A673 (cell line): ENCODE data around the gene FKBP1A. TPM values are rescaled to one million over a fixed set of nuclear protein-coding genes. Genes with fewer than 3 reads are reported as not detected.

Experiments
- BruUV-seq: library from RNA; stranded (reverse); fragments of 400-500 nt; replicated peaks from 2 replicates; lab custom pipeline; 2021; lab: Mats Ljungman, UMichigan
- CTCF ChIA-PET: fragments of 300-600 bp; sonication (Branson Sonifier 250); formaldehyde crosslinking; loops from one replicate; lab custom pipeline; 2022; ENCODE audit warnings: antibody characterized with exemption; lab: Charles Lee
- POLR2A ChIA-PET: fragments of 300-600 bp; sonication (Branson Sonifier 250); formaldehyde crosslinking; loops from one replicate; lab custom pipeline; 2022; ENCODE audit warnings: antibody characterized with exemption; ENCODE audit not compliant: low non-redundant PET; lab: Charles Lee
- DNase-seq: peaks from one replicate; pipeline ENCODE4 v3.0.0-alpha.2; 2015; ENCODE audit warnings: low spot score
- H3K27ac ChIP-seq: fragments of 200-600 bp; sonication (generic); 2 replicates; pipeline ENCODE4 v1.5.1; 2016; ENCODE audit warnings: mixed run types, low read depth, mild to moderate bottlenecking, mixed read lengths, antibody characterized with exemption, low read length; ENCODE audit not compliant: poor library complexity, severe bottlenecking
- H3K27me3 ChIP-seq: fragments of 200-600 bp; sonication (generic); replicated peaks from 2 replicates; pipeline ENCODE4 v1.6.1; 2017; ENCODE audit warnings: mixed run types, low read depth, mild to moderate bottlenecking, mixed read lengths, antibody characterized with exemption, low read length; ENCODE audit not compliant: insufficient read depth, poor library complexity
- H3K36me3 ChIP-seq: fragments of 200-600 bp; sonication (generic); 2 replicates; pipeline ENCODE4 v1.6.1; 2016; ENCODE audit warnings: mixed run types, mild to moderate bottlenecking, mixed read lengths, antibody characterized with exemption, low read length; ENCODE audit not compliant: insufficient read depth, poor library complexity, severe bottlenecking
- H3K4me1 ChIP-seq: fragments of 200-600 bp; sonication (generic); 2 replicates; pipeline ENCODE4 v1.6.1; 2017; ENCODE audit warnings: mixed run types, mild to moderate bottlenecking, mixed read lengths, antibody characterized with exemption, low read length; ENCODE audit not compliant: insufficient read depth, poor library complexity, severe bottlenecking
- H3K4me3 ChIP-seq: fragments of 200-600 bp; sonication (generic); 2 replicates; pipeline ENCODE4 v1.5.1; 2016; ENCODE audit warnings: low read depth, mixed run types, mild to moderate bottlenecking, mixed read lengths, low read length; ENCODE audit not compliant: poor library complexity, severe bottlenecking
- H3K9me3 ChIP-seq: fragments of 200-600 bp; sonication (generic); 2 replicates; pipeline ENCODE4 v1.6.1; 2016; ENCODE audit warnings: mixed run types, low read depth, mild to moderate bottlenecking, mixed read lengths, antibody characterized with exemption, low read length; ENCODE audit not compliant: poor library complexity, severe bottlenecking
- CTCF ChIP-seq: fragments of 300-800, 200-600 bp; sonication (generic); conservative IDR thresholded peaks from 2 replicates; pipeline ENCODE4 v1.5.1; 2017; ENCODE audit warnings: low read depth, mild to moderate bottlenecking, antibody characterized with exemption, low read length, moderate library complexity, mixed read lengths
- EZH2 ChIP-seq: fragments of 200-600 bp; sonication (generic); IDR thresholded peaks from 2 replicates; pipeline ENCODE4 v1.6.1; 2017; ENCODE audit warnings: borderline replicate concordance, low read depth, mild to moderate bottlenecking, mixed read lengths, antibody characterized with exemption, low read length; ENCODE audit not compliant: poor library complexity, severe bottlenecking
- intact Hi-C: fragments of 100-400 bp; cut with micrococcal nuclease; formaldehyde crosslinking; loops from one replicate; pipeline ENCODE4 v1.10.0; 2022; ENCODE audit not compliant: unreplicated experiment
- total RNA-seq: library from RNA; stranded (reverse); gene quantifications from 2 replicates; pipeline ENCODE4 v1.2.3, GENCODE V29; 2021

FKBP1A gene
- total RNA-seq, 1 experiment from 2014 or later: 264 TPM

DNA sequence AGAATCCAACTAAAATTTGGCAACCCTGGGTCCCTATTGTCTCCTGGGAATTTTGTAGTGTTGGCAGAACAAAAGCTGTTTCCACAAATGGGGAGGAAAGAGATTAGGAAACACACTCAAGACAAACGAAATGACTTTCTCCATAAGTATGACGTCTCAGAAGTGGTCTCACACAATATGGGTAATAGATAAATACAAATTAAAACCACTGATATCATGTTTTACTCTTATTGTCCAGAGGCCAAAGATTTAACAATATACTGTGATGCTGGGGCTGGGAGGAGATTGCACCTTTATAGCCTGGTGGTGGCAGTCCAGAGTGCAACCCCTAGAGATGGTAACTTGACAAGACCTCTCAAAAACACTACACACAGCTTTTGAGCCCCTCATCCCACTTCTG is 18.6 kb downstream of the FKBP1A start:
- Histone ChIP-seq H3K9me3 (no peaks in the 10 kb centered on the region), H3K4me3 (no peak overlapping the region), H3K36me3 (peaks cover 40% of the 10 kb centered on the region), H3K27ac (no peak overlapping the region), H3K27me3 (no peaks in the 10 kb centered on the region), H3K4me1 (no peaks in the 10 kb centered on the region)
- TF ChIP-seq CTCF (no peak), EZH2 (no peak)
- BruUV-seq: no TSS peak
- ChIA-PET POLR2A (no interaction called here), CTCF (no interaction called here)
- DNase-seq: no peak
- intact Hi-C loops: no loop called here

DNA sequence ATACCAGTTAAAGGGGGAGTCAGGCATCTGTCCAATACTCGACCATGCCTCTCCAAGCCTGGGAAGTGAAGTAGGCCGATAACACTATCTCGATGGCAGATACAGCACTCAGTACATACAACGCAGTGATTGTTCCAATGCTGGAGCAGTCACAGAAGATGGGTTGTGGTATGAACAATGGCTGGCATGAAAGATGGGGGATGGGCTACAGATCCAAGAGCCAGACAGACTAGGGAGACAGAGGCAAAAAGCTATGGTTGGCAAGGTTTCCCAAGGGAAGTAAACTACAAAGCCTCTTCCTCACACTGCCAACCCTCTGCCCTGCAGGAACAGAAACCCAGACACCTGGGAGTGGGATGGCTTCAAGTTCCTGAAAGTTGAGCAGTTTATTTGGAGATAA is 19.2 kb downstream of the FKBP1A start:
- intact Hi-C loops: no loop called here
- no TSS peak for BruUV-seq
- CTCF ChIA-PET: no interaction called here

GRCh38 chr20:1373036-1373435 is 19.8 kb downstream of the FKBP1A start:
- no peak for TF ChIP-seq CTCF
- no peak for TF ChIP-seq EZH2
- POLR2A ChIA-PET: no interaction called here
- H3K4me1 ChIP-seq: peaks cover 7% of the 10 kb centered on the region
- no TSS peak for BruUV-seq
- H3K27ac ChIP-seq: no peak overlapping the region
- no peaks in the 10 kb centered on the region for H3K27me3 ChIP-seq
- H3K36me3 ChIP-seq: peaks cover 44% of the 10 kb centered on the region
- CTCF ChIA-PET: no interaction called here
- H3K9me3 ChIP-seq: no peaks in the 10 kb centered on the region
- DNase-seq: no peak
- intact Hi-C loops: no loop called here
- H3K4me3 ChIP-seq: no peak overlapping the region

More for the DNA sequence above, 19.2 kb downstream of the FKBP1A start:
- DNase-seq: no peak
- Histone ChIP-seq H3K36me3 (peaks cover 40% of the 10 kb centered on the region), H3K9me3 (no peaks in the 10 kb centered on the region), H3K4me3 (no peak overlapping the region), H3K27ac (no peak overlapping the region), H3K4me1 (peaks cover 4% of the 10 kb centered on the region), H3K27me3 (no peaks in the 10 kb centered on the region)
- POLR2A ChIA-PET: no interaction called here
- TF ChIP-seq CTCF: no peak
- no peak for TF ChIP-seq EZH2
